Neural crest cell (in vitro differentiated cells): ENCODE data around the gene RIOK3. TPM values are rescaled to one million over a fixed set of nuclear protein-coding genes. Genes with fewer than 3 reads are reported as not detected.

ENCODE experiments used
- DNase-seq: peaks from one replicate; pipeline ENCODE4 v3.0.0; 2021; ENCODE audit warnings: low read depth, mixed read lengths, low spot score
- H3K27ac Mint-ChIP-seq: one replicate; pipeline ENCODE4 v1.8.0; 2021; ENCODE audit warnings: mild to moderate bottlenecking, mixed read lengths; ENCODE audit not compliant: unreplicated experiment
- H3K27me3 Mint-ChIP-seq: 2 replicates; pipeline ENCODE4 v1.8.0; 2021; ENCODE audit warnings: low read depth, mild to moderate bottlenecking, mixed read lengths
- H3K36me3 Mint-ChIP-seq: 2 replicates; pipeline ENCODE4 v1.8.0; 2021; ENCODE audit warnings: low read depth, mild to moderate bottlenecking, mixed read lengths
- H3K4me1 Mint-ChIP-seq: 2 replicates; pipeline ENCODE4 v1.8.0; 2021; ENCODE audit warnings: mixed read lengths
- H3K4me3 Mint-ChIP-seq: one replicate; pipeline ENCODE4 v1.8.0; 2021; ENCODE audit warnings: mild to moderate bottlenecking, mixed read lengths
- H3K9me3 Mint-ChIP-seq: 2 replicates; pipeline ENCODE4 v1.8.0; 2021; ENCODE audit warnings: mixed read lengths
- CTCF ChIP-seq: fragments of 200-600 bp; sonication (generic); conservative IDR thresholded peaks from 2 replicates; pipeline ENCODE4 v1.5.0; 2021; ENCODE audit warnings: antibody characterized with exemption, mild to moderate bottlenecking
- total RNA-seq: library from RNA; stranded (reverse); gene quantifications from 2 replicates; pipeline ENCODE4 v1.2.1, GENCODE V29; 2021

Gene RIOK3
- total RNA-seq, 1 donor from 2014 or later = 39.4 TPM

GRCh38 chr18:23412351-23412964 lies 40.6 kb upstream of the RIOK3 start:
- Mint-ChIP-seq H3K27ac (peak overlapping the region; percentile 35), H3K4me1 (peaks cover 4% of the 10 kb centered on the region), H3K4me3 (no peak overlapping the region), H3K36me3 (peaks cover 2% of the 10 kb centered on the region), H3K27me3 (no peaks in the 10 kb centered on the region), H3K9me3 (no peaks in the 10 kb centered on the region)
- no peak for TF ChIP-seq CTCF
- DNase-seq = no peak

GRCh38 chr18:23415515-23415914 lies 37.6 kb upstream of the RIOK3 start:
- Mint-ChIP-seq H3K4me3 (no peak overlapping the region), H3K27ac (no peak overlapping the region), H3K4me1 (peaks cover 4% of the 10 kb centered on the region), H3K9me3 (no peaks in the 10 kb centered on the region), H3K36me3 (peaks cover 2% of the 10 kb centered on the region), H3K27me3 (no peaks in the 10 kb centered on the region)
- no peak for DNase-seq
- no peak for TF ChIP-seq CTCF

- H3K9me3 Mint-ChIP-seq = no peaks in the 10 kb centered on the region
- no peak overlapping the region for H3K27ac Mint-ChIP-seq
- H3K4me3 Mint-ChIP-seq = no peak overlapping the region
- peaks cover 2% of the 10 kb centered on the region for H3K36me3 Mint-ChIP-seq
- no peak for DNase-seq
- H3K4me1 Mint-ChIP-seq = peaks cover 4% of the 10 kb centered on the region
- no peaks in the 10 kb centered on the region for H3K27me3 Mint-ChIP-seq
- no peak for TF ChIP-seq CTCF
Measured at GRCh38 chr18:23416298-23416697, 36.8 kb upstream of the RIOK3 start.

GRCh38 chr18:23421277-23421676 lies 31.8 kb upstream of the RIOK3 start:
- H3K36me3 Mint-ChIP-seq = peaks cover 8% of the 10 kb centered on the region
- no peak for TF ChIP-seq CTCF
- H3K27ac Mint-ChIP-seq = no peak overlapping the region
- H3K4me1 Mint-ChIP-seq = peaks cover 18% of the 10 kb centered on the region
- no peaks in the 10 kb centered on the region for H3K27me3 Mint-ChIP-seq
- DNase-seq = no peak
- no peaks in the 10 kb centered on the region for H3K9me3 Mint-ChIP-seq
- no peak overlapping the region for H3K4me3 Mint-ChIP-seq

GRCh38 chr18:23422751-23423418 lies 30.2 kb upstream of the RIOK3 start:
- no peaks in the 10 kb centered on the region for H3K9me3 Mint-ChIP-seq
- no peak overlapping the region for H3K27ac Mint-ChIP-seq
- H3K27me3 Mint-ChIP-seq = no peaks in the 10 kb centered on the region
- no peak for TF ChIP-seq CTCF
- no peak overlapping the region for H3K4me3 Mint-ChIP-seq
- peaks cover 18% of the 10 kb centered on the region for H3K4me1 Mint-ChIP-seq
- DNase-seq = no peak
- H3K36me3 Mint-ChIP-seq = peaks cover 9% of the 10 kb centered on the region
